Prostate gland (tissue), 2 donors: ENCODE data around the gene RNF112.

ENCODE experiments used
- POLR2A ChIP-seq: fragments of 450-650 bp; IDR thresholded peaks from one replicate; pipeline ENCODE4 v1.6.1; 2016; ENCODE audit warnings: antibody characterized with exemption, mild to moderate bottlenecking
- TF ChIP-seq, protein P1 (sequence below), 4 experiments: fragments of 200-600 bp in 2 of 4; fragments of 450-650 bp in 2 of 4; sonication (generic) in 2 of 4; IDR thresholded peaks; 1 replicate in 3 of 4; 2 replicates in 1 of 4; pipeline ENCODE4 v1.5.1; 2016 to 2019; ENCODE audit warnings: antibody characterized with exemption in 4 of 4, mild to moderate bottlenecking in 2 of 4, moderate library complexity in 2 of 4

DNA sequence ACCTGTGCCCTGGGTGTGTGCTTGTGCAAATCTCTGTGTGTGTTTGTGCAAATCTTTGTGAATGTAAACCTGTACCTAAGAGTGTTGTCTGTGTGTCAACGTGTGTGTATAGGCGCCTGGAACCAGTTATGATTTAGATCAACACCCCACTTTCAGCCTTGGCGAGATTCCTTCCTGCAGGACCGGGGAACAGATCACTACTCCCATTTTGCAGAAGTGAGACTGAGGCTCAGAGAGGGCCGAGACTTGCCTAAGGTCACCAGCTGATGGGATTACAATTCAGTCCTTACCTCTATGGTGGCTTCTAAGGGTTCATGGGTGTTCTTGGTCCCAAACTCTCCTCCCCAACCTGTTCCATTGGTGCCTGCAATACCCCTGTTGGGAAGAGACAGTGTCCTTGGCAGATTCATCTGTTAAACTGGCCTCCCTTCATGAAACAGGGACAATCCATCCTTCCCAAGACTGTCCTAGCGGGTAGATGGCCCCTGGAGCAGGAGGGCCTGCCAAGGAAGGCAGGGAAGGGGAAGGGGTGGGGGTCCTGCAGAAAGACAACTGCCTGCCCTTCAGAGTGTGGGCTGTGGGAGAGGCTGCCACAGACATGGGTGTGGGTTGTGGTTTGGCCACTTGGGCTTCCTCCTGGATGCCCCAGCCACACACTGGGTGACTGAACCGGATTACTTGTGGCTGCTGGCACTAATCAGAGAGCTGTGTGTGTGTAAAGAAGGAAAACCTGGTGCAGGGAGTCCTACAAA is 39.6 kb upstream of the RNF112 start:
- TF ChIP-seq POLR2A, result no peak
- TF ChIP-seq, protein P1, sequence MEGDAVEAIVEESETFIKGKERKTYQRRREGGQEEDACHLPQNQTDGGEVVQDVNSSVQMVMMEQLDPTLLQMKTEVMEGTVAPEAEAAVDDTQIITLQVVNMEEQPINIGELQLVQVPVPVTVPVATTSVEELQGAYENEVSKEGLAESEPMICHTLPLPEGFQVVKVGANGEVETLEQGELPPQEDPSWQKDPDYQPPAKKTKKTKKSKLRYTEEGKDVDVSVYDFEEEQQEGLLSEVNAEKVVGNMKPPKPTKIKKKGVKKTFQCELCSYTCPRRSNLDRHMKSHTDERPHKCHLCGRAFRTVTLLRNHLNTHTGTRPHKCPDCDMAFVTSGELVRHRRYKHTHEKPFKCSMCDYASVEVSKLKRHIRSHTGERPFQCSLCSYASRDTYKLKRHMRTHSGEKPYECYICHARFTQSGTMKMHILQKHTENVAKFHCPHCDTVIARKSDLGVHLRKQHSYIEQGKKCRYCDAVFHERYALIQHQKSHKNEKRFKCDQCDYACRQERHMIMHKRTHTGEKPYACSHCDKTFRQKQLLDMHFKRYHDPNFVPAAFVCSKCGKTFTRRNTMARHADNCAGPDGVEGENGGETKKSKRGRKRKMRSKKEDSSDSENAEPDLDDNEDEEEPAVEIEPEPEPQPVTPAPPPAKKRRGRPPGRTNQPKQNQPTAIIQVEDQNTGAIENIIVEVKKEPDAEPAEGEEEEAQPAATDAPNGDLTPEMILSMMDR (IDR thresholded peaks at IDR 0.05), result no peak
